DOHH2 (cell line): Measurements from ENCODE around the gene L3MBTL4.

ENCODE experiments used
- EZH2phosphoT487 ChIP-seq: fragments of 200-600 bp; sonication (generic); IDR thresholded peaks from 2 replicates; pipeline ENCODE4 v1.6.1; 2017; ENCODE audit warnings: borderline replicate concordance, mild to moderate bottlenecking, antibody characterized with exemption, low read length, moderate library complexity, mixed read lengths
- TF ChIP-seq, protein P1 (sequence below): fragments of 200-600 bp; sonication (generic); IDR thresholded peaks from one replicate; pipeline ENCODE4 v1.5.1; 2014; ENCODE audit warnings: antibody characterized with exemption, mild to moderate bottlenecking, low read depth, low read length; ENCODE audit not compliant: poor library complexity, severe bottlenecking

DNA sequence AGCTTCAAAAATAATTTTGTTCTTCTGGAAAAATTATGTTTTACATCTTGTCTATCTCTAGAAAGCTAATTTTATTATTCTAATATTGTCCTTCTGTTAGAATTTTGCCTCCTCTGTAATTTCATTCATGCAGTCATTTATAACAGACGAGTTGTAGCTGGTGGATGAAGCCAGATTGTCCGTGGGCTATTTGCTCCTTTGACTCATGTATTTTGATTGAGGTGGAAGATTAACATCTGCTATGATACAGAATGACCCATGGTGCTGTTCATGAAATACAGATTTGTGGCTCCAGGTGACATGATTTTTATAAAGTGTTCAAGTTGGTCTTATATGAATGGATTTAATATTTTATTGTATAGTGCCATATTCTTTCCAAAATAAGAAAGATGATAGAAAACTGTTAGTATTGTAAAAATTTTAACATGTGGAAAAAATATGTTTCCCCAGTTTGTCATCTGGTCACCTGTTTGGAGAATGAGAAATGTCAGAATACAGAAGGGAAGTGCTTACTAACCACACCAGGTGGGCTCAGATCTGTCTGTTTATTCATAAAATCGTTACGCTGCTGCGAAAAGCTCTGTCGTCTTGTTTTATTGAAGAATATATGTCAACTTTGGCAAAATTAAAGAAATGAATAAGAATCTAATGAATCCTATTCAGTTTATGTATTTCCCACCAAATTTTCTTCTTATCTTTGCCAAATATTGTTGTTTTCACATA lies 20.4 kb upstream of the L3MBTL4 start:
- TF ChIP-seq, protein P1, sequence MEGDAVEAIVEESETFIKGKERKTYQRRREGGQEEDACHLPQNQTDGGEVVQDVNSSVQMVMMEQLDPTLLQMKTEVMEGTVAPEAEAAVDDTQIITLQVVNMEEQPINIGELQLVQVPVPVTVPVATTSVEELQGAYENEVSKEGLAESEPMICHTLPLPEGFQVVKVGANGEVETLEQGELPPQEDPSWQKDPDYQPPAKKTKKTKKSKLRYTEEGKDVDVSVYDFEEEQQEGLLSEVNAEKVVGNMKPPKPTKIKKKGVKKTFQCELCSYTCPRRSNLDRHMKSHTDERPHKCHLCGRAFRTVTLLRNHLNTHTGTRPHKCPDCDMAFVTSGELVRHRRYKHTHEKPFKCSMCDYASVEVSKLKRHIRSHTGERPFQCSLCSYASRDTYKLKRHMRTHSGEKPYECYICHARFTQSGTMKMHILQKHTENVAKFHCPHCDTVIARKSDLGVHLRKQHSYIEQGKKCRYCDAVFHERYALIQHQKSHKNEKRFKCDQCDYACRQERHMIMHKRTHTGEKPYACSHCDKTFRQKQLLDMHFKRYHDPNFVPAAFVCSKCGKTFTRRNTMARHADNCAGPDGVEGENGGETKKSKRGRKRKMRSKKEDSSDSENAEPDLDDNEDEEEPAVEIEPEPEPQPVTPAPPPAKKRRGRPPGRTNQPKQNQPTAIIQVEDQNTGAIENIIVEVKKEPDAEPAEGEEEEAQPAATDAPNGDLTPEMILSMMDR, result no peak
- no peak for TF ChIP-seq EZH2phosphoT487
